Astrocyte (in vitro differentiated cells and primary cell): ENCODE measurements around the gene PRRC2B.

Experiments used
- CTCF ChIP-seq: IDR thresholded peaks from 2 replicates; pipeline ENCODE4 v1.5.1; 2011; ENCODE audit warnings: low read depth, mild to moderate bottlenecking, inconsistent platforms, low read length, moderate library complexity; ENCODE audit not compliant: insufficient read depth
- EZH2 ChIP-seq: IDR thresholded peaks from 2 replicates; pipeline ENCODE4 v1.6.1; 2012; ENCODE audit warnings: mild to moderate bottlenecking, low read length, inconsistent platforms; ENCODE audit not compliant: insufficient read depth

DNA sequence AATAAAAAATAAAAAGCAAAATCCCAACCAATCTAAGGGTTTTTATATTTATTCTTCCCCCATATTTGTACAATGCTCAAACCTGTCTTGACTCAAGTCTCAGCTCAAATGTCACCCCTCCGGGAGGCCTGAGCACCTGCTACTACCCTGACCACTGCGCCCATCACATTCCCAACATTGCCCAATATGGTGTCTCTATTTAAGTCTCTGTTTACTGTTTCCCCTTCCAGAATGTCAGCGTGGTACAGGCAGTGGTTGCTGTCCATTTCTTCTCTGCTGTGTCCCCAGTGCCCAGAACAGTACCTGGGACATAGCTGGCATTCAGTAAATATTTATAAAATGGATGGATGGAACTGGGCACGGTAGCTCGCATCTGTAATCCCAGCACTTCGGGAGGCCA is 47.3 kb upstream of the PRRC2B start:
- no peak for TF ChIP-seq CTCF
- TF ChIP-seq EZH2: no peak
